NCI-H748 (cell line): ENCODE data around the gene MSANTD7.
"Not testable (repeated sequence)": the region's sequence is repeated elsewhere in the genome, so short reads cannot be mapped to it uniquely, and the experiment has no call there.

Source experiments
- DNase-seq: peaks from one replicate; lab custom pipeline; 2025; ENCODE audit not compliant: unreplicated experiment; lab: John Stamatoyannopoulos, UW

The MSANTD7 gene

DNA sequence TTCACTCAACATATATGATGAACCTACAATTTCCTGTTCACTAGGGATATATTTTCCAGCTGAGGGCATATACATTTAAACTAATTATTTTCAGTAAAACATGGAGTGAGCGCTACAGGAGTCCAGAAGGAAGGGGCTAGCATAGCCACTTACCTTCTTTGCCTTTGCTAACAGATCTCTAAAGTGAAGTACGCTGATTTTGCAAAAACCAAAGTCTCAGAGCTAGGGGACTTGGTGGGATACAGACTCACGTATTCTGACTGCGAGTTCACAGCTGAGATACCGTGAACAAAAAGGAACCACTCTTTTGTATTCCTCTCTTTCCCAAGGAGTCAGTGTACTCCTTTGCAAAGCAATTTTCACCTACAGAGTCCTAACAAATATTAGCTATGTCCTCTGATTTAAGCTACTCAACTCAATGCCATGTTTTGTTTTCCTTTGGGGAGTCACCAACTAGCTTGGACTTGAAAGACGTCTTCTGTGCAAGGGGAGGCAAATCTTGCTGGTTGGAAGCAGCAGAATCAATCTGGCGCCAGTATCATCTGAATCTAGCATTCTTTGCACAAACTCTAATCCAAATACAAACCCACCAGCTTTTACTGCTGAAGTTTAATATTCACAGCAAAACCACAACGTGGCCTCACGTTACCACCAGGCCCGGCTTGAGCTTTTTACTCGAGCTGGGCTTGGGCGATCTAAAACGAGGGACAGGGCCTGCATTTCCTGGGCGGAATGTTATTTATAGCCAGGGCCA lies 926 bp upstream of the MSANTD7 start:
- DNase-seq: peak; percentile 8

DNA sequence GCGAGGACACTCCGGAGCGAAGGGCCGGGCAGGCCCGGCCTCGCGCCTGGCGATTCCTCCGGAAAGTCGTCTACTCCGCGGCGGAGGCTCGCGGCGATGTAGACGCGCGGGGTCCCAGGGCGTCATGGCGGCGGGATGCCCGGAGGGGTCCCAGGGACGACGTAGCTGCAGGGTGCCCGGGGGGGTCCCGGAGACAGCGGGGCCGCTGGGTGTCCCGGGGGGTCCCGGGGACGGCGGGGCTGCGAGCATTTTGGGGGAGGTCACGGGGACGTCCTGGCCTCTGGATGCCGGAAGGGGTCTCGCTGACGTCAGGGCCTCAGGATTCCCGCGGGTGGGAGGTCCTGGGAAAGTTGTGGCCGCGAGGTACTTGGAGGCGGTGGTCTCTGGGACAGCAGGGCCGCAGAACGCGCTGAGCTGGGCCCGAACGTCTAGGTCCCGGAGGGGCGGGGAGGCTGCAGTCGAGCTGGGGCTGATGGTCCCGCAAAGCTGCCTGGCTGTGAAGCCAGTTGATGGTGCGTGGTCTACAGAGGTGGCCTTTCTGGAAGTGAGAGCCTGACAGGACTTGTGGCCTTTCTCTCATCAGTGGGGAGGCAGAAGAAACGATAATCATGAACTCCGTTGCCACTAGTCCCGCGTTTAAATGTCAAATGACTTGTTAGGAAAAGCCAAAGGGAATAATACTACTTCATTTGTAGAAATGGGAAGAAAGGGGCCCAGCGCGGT lies 637 bp downstream of the MSANTD7 start:
- DNase-seq: peak; percentile 18

DNA sequence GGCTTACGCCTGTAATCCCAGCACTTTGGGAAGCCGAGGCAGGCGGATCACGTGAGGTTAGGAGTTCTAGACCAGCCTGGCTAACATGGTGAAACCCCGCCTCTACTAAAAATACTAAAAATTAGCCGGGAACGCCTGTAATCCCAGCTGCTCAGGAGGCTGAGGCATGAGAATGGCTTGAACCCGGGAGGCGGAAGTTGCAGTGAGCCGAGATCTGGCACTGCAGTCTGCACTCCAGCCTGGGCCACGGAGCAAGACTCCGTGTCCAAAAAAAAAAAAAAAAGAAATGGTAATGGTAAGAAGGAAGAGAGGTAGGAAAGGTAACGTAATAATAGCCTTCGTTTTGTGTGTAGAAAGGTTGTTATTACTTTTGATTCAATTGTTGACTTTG lies 1.2 kb downstream of the MSANTD7 start:
- DNase-seq: no peak

DNA sequence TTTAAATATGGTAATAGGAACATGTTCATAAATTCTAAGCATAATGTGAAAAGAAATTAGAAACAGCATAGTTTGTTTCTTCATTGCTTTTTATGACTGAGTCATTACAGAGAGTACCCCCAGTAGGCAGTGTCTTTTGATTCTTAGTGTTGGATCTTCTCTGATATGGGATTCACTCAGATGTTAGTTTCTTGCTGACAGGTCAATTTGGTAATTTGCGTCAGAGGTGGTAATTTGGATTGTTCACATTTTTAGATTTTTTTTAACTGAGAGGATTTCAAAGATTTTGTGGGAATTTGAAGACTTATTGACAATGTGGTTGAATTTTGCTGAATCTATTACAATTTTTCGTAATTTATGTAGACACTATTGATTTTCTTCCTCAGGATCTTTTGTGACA lies 2.1 kb downstream of the MSANTD7 start:
- no peak for DNase-seq

DNA sequence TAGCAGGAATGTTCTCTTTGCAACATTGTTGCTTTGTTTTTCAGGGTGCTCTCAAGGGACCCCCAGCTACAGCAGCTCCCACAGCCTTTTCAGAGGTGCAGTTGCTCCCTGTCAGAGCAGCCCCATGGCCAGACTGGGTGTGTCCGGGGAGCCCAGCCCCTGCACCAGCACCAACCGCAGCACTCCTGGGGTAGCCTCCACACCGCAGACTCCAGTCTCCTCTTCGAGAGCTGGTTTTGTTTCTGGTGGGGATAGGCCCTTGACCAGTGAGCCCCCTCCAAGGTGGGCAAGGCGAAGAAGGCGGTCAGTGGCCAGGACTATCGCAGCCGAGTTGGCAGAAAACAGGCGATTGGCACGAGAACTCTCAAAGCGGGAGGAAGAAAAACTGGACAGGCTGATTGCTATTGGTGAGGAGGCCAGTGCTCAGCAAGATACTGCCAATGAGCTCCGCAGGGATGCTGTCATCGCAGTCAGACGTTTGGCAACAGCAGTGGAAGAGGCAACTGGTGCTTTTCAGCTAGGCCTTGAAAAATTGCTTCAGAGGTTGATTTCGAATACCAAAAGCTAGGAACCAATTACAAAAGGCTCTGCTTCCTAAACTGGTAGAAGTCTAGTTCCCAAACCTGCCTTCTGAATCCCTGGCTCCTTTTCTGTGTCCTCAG lies 5.4 kb downstream of the MSANTD7 start:
- DNase-seq: no peak

DNA sequence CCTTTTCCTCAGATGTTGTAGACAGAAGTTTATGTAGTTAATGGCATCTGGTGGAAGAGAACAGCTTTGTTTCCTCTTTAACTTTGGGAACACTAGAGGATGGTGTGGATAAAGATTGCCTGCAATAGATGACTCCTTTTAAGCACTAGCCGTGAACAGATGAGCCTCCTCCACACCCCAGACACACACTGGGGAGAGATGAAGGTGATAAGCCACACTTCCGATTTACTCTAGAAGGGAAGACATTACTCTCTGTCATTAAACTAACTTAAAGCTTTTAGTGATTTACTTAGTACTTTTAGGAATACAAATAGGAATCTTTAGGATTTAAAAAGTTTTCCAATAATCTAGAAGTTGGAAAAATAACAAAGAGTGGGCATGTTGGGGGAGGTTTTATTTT lies 6.8 kb downstream of the MSANTD7 start:
- no peak for DNase-seq

DNA sequence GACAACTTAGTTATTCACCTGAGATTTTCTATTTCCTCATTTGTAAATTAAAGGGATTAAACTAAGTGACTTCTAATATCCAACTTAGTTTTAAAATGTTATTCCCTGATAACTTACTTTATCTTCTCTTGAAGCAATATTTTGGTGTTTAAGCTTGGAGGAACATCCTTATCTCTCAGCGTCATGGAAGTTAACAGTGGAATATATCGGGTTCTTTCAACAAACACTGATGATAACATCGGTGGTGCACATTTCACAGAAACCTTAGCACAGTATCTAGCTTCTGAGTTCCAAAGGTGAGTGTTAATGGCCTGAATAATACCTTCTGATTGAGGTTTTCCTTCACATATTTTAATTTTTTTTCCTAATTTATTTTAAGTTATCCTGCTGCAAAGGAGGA lies 14.1 kb downstream of the MSANTD7 start:
- no peak for DNase-seq

DNA sequence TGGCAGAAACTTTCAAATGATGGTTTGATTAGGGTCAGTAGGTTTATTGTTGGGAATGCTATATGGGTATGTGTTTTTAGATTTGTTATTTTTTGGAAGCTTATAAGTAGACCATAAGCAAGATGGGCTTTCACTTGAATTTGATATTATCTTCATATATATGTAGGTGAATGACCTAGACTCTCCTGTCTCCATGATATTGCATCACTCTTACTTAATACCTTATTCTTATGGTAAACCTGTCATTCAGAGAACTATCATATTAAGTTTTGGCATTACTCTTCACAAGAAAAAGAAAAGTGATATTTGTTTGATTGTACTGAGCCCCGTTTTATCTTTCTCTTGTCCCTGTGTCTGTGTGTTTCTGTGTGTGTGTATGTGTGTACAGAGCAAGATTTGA lies 17.3 kb downstream of the MSANTD7 start:
- DNase-seq: no peak

DNA sequence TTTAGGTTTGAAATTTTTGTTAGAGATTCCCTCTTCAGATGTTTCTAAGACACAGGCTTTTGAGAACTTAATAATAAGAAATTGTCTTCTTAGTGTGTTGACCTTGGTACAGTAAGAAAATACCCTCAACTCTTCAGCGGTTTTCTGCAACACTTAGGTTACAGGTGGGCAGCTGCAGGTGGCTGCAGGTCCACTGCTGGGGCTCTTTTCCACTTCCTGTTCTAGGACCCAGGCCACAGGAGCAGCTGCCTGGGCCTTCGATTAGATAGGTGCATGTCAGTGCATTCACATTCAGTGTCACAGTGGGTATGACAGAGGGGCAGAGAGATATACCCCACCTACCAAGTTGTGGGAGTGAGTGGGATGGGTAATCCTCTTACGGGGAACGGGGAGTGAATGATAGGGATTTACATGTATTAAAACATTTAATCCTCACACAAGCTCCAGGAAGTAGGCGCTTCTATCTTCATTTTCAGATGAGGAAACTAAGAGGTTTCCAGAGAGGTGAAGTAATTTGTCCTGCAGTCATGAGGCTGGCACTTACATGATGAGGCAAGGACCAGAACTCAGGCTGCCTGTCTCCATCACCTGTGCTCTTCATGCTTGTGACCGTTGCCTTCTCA lies 20.3 kb downstream of the MSANTD7 start:
- DNase-seq: no peak

DNA sequence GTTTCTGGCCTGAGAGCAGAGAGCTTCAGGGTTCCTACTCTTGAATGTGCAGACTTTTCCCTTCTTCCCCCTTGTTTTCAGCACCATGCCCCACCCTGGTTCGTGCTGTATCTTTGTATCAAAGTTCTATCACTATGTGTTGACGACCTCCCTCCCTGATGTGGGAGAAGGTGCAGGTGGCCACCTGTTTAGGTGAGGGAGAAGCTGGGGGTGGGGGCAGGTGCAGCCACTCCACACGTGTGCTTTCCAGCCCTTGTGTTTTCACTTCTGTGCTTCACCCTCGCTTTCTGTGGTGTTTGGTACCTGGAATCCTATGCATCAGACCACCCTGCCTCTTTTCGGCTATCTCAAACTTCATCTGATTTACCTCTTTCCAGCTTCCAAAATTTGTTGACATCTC lies 20.9 kb downstream of the MSANTD7 start:
- no peak for DNase-seq

DNA sequence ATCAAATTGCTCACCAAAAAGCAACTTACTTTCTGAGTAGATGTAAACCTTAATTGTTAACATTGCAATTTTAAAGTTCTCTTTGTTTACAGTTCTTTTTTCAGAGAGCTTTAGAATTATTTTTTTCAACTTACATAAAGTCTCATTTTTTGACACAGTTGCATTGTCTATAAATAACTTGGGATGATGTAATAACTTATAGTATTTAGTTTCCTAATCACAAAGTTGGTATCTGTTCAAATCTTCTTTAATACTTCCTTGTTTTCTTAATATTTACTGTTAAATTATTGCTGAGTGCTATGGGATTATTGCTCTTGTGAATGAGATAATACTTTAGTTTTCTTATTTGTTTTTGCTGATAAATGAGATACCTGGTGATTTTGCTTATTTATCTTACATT lies 21.7 kb downstream of the MSANTD7 start:
- DNase-seq: no peak

DNA sequence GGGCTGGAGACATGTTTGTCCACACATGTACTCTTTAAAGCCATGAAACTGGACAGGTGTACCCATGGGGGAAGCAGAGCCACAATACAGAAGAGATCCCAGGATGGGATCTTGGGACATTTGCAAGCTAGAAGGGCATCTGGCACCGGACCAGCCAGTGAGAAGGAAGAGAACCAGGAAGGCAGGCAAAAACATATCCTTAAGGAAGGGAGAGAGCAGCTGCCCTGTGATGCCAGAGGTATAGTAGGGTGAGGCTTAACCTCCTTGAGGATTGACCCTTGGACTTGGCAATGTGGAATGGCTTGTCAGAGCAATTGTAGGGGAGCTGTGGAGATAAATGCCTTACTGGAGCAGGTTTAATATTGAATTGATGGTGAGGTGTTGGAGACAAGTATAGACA lies 22.7 kb downstream of the MSANTD7 start:
- DNase-seq: no peak

DNA sequence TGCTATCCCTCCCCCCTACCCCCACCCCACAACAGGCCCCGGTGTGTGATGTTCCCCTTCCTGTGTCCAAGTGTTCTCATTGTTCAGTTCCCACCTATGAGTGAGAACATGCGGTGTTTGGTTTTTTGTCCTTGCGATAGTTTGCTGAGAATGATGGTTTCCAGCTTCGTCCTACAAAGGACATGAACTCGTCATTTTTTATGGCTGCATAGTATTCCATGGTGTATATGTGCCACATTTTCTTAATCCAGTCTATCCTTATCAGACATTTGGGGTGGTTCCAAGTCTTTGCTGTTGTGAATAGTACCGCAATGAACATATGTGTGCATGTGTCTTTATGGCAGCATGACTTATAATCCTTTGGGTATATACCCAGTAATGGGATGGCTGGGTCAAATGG lies 26.4 kb downstream of the MSANTD7 start:
- not testable (repeated sequence) for DNase-seq

DNA sequence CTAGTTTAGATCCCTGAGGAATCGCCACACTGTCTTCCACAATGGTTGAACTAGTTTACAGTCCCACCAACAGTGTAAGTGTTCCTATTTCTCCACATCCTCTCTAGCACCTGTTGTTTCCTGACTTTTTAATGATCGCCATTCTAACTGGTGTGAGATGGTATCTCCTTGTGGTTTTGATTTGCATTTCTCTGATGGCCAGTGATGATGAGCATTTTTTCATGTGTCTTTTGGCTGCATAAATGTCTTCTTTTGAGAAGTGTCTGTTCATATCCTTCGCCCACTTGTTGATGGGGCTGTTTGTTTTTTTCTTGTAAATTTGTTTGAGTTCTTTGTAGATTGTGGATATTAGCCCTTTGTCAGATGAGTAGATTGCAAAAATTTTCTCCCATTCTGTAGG lies 26.8 kb downstream of the MSANTD7 start:
- DNase-seq: not testable (repeated sequence)

DNA sequence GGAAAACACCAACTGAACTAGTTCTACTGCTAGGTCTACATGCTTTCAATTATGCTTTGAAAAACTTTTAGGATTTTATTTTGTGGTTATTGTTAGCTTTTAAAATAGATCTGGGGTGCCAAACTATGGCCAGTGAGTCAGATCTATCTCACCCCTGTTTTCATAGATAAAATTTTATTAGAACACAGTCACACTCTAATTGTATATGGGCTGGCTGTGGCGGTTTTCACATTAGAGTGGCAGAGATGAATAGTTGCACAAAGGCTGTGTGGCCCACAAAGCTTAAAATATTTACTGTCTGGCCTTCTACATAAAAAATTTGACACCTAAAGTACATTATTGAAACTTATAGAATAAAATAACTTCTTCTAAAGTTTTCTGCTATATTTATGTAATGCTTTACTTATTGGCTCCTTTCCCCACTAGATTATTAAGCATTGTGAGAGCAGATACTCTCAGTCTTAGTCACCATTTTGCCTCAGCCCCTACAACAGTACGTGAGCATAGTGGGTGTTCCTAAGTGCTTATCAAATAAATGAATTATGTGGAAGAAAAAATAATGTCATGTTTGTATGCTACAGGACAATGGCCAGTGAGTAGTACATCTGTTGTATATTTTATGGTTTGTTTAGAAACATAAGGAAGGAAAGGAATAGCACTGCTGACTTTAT lies 35.1 kb downstream of the MSANTD7 start:
- no peak for DNase-seq

DNA sequence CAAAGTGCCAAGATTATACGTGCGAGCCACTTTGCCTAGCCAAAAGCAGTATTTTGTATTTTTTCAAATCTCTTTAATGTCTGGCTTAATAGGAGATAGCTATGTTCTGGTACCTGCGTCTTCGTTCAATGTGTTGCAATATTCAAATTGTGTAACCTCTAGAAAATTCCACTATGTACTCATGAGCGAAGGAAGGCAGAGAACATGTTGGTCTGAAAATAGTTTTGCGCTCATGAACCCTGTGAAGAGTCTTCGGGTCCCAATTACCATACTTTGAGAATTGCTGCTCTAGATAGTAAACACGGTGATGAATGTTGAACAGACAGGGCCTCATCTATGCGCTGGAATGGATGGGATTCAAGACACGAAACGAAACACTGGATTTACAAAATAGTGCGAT lies 37.8 kb downstream of the MSANTD7 start:
- DNase-seq: no peak

DNA sequence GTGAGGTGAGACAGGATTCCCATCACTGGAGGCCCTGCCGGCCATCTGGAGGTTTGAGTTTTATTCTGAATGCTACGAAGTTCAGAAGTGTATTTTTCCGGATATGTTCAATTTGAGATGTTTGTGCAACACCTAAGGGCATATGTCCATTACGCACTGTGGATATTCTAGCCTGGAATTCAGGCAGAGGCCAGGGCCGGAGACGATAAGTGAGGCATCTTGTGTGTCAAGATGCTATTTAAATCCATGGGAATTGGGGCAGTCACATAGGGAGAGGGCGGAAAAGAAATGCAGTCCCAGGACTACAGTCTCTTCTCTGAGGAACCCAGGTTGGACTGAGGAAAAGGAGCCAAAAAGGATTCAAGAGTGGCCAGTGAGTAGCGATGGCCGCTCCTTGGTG lies 38.7 kb downstream of the MSANTD7 start:
- DNase-seq: no peak

DNA sequence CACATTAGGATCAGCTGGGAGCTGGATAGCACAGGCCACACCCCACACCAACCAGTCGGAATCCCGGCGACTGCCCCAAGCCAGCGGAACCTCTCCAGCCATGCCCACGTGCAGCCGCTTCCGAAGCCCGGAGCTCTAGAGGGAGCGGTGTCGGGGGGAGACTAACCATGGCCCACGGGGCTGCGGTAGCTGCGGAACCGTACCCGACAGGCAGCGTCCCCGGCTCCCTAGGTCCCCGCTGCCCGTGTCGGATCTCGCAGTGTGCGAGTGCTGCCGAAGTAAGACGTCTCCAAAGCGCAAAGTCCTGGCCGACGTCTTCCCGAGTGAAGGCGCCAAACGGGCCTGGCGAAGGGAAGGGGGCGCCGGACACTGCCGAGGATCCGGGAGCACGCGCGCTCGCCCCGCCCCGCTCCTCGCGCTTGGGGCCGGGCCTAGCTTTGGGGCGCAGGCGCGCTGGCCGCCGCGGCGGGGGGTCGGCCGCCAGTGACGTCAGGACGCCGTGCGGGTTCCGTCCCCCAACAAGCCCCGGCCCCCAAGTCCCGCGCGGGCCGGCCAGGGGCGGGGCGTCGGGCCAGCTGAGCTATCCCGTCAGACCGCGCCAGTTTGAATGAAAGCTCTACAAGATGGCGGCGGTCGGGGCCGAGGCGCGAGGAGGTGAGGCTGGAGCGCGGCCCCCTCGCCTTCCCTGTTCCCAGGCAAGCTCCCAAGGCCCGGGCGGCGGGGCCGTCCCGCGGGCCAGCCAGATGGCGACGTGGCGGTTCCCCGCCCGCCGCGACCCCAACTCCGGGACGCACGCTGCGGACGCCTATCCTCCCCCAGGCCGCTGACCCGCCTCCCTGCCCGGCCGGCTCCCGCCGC lies 40.4 kb downstream of the MSANTD7 start, which contains the start of gene SUV39H2:
TSS of gene SUV39H2 (plus strand) at position 601 of the 858 bp plus-strand sequence. CDS start at position 624, 23 bp downstream.
- peak; percentile 93 for DNase-seq

DNA sequence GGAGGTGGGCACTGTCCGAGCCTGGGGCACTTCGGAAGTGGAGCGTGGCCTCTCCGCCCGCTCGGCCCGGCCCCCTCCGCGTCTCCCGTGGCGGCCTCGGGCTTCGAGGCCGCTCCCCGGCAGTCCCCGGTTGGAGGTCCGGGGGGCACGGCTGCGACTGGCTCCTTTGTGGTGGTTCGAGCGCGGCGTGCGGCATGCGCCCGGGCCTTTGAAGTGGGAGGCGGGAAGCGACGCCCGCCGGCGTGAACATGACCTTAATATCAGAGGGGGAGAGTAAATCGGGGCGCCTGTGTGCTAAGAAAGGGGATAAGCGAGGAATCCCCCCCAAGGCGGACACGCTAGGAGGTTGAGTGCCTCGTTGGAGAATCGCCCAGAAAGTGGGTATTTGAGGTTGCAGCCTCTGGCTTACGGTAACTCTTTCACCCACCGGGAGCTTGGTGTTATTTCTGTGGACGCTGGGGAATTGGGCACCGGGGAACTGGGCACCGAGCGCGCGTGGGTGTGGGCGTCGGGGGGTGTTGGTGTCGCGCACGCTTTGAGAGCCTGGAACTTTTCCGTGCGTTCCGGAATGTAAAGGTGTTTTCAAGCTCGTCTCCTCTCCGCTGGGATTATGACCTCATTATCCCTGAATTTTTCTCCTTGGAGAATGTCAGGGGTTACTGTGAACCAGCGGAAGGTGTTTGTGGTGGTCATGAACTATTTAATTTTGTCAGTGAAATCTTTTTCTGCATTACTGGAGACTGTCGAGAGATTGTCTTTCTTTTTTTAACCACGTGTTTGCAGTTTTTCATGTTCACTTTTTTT lies 41.2 kb downstream of the MSANTD7 start:
- DNase-seq: peak; percentile 56

DNA sequence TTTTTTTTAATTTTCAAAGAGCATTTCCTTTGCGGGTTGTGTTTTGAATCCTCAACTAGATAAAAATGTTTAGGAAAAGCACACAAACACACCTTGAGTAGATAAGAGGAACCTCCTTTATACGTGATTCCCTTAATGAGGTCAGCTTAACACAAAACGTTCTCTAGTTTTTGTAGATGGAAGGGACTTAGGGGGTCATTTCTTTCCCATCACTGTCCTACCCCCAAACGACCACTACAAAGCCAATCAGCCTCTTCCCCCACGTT lies 41.8 kb downstream of the MSANTD7 start:
- DNase-seq: no peak
